Globus pallidus (tissue), 1 donor: ENCODE results near the gene SMAP2.
A peak's percentile ranks its signal among the peaks of the same experiment; 100 is the strongest.

Experiments used
- DNase-seq: peaks from one replicate; pipeline ENCODE4 v3.0.0-alpha.2; 2015; ENCODE audit warnings: low spot score

Gene SMAP2

GRCh38 chr1:40390857-40391256, 17.3 kb downstream of the SMAP2 start:
- no peak for DNase-seq

GRCh38 chr1:40391688-40392145, 18.2 kb downstream of the SMAP2 start:
- no peak for DNase-seq

- peak; percentile 88 for DNase-seq
Measured at GRCh38 chr1:40392221-40392620, 18.7 kb downstream of the SMAP2 start.

GRCh38 chr1:40393173-40393572, 19.6 kb downstream of the SMAP2 start:
- no peak for DNase-seq

DNA sequence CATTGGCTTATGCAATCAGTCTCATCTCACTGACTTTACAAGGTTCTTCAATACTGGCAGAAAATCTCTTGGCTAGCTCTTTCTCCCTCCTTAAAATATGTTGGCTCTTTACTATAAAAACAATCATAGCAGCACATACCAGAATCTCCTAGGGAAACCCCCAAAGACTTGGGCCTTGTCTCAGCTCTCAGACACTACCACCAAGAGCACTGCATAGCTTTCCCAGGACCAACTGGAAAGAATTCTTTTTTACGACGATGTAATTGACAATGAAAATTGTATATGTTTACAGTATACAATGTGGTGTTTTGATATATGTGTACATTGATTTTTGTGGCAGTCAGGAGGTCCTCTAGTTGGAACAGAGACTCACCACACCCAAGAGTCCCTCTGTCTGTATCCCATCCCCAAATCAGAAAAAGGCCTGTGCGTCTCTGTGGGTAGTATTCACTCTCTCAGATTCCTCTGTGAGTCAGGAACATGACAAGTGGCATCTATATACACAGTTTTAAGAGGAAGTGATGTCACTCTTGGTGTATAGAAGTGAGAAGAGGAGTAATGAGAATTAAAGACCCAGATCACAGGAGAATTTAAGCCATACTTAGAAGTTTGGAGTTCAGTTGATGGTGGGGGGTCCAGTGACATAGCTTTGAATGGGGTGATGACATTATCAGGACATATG, 21.1 kb downstream of the SMAP2 start:
- no peak for DNase-seq

GRCh38 chr1:40395190-40396175, 22.0 kb downstream of the SMAP2 start:
- DNase-seq: no peak

DNA sequence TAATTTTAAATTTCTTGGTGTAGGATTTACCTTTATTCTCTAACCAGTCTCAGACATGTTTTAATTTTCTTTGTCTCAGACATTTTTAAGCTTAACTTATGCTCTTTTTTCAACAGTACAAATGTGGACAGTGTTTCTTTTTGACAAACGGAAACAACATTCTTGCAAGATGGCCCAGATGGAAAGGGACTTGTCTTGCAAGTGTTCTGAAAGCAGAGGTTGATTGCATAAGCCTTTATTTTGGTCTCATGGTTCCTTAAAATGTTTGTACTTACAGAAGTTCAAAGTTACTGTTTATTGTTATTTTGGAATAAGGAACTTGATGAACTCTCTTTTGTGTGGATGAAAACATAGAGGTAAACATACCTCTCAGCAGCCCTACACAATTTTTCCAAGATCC, 22.9 kb downstream of the SMAP2 start:
- DNase-seq: no peak

- no peak for DNase-seq
Measured at GRCh38 chr1:40397258-40397657, 23.7 kb downstream of the SMAP2 start.

DNA sequence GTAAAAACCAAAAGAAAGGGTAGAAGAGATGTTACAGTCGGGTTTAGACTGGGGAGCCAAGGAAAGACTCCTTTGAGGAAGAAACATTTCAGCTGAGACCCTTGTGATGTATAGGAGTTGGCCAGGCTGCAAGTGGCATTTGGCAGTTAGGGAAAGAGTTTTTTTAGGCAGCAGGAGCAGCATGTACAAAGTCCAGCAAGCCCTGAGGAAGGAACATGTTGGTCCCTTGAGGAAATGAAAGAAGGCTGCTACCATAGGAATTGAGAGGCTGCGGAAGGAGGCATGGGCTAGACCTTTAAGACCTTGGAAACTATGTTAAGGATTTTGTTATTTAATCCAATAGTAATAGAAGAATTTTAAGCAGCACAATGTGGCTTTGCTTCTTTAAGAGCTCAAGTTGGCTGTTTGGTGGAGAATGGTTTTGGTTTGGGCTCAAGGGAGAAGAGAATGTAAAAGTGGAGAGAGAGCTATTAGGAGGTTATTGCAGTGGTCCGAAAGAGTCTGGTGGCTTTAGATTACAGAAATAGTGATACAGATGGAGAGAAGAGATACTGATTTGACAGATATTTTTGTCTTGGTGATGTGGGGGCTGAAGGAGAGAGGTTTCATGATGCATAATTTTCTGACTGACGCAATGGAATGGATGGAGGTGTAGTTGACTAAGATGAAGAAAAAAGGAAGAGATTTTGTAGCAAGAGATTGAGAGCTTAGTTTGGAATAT, 26.6 kb downstream of the SMAP2 start:
- DNase-seq: no peak

DNA sequence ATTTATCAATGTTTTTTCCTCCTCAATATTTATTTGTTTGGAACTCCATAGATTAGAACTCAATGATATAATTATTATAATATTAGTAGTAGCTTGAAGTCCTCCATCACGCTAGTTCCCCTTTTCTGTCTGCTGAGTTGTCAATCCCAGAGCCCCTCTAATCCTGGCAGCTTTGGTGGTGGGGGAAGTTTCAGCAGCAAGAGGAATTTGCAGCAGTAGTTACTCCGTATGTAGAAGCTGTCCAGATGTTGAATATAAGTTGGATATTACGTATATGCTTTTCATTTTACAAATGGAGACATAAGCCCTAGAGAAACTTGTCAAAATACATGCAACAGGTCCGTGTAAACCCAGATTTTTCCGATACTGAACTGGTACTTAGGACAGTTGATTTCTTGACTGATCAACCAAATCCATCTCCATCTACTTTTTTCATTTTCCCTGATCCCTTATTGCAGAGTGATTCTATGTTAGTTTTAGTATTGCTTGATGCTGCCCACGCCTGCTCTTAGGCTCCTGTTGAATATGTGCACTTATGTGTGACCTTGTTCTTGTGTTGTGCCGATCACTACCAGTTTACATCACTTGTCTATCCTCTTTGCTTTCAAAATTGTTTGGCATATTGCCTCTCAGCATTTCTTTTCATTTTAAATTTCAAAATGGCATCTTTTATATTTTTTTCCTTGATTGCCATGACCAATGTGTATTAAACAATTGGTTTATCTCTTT, 28.1 kb downstream of the SMAP2 start:
- DNase-seq: no peak

DNA sequence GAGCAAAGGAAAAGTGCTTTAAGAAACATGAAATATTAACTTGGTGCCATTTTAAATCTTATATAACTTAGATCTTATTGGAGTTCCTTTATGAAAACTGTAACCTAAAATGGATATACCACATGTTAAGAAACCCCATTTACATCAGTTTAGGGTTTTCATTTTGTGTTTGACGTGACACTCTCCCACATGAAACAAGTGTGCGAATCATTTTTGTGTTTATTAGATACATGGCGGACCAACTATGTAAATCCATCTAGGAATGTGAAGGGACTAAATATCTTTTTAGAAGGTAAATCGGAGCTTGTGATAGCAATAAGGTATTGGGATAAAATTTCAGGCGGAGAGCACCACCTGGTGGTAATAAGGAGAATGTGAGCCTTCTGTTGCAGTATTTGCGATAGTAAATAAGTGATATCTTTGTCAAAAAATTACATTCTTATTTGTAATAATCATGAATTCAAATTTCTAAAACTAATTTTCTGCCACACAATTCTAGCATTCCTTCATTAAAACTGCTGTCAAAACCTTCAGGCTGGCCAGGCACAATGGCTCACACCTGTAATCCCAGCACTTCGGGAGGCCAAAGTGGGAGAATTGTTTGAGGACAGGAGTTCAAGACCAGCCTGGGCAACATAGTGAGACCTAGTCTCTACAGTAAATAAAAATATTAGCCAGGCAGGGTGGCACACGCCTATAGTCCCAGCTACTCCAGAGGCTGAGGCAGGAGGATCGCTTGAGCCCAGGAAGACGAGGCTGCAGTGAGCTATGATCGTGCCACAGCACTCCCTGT, 31.3 kb downstream of the SMAP2 start:
- peak; percentile 76 for DNase-seq

DNA sequence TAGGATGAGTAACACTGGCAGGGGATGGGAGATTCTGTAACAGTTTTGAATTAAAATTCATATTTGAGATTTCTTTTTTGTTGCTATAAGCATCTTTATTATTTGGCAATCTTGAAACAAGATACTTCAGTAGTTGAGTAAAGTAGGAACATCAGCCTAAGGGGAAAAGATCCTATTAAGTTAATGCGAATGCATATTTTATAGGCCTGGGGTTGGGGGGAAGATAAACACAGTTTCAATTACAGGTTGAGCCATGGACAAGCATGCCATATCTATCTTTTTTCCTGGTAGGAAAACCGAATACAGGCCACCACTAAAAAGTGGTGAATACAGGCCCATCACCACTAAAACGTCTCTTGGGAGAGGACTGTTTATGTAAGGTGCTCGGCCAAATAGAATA, 32.3 kb downstream of the SMAP2 start:
- no peak for DNase-seq

DNA sequence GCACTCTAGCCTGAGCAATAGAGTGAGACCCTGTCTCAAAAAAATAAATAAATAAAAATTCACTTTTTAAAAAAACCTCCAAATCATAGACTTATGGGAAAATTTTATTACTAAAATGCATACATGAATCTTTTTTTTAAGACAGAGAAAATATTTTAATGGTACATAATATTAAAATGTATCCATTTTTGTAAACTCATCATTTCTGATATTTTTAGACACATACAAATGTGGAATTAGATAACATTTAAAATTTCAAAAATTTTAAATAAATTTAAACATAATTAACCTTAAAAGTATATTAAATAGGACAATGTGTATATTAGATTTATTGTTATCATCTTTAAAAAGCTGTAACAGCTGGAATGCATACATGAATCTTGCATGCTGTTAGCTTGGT, 33.9 kb downstream of the SMAP2 start:
- no peak for DNase-seq

DNA sequence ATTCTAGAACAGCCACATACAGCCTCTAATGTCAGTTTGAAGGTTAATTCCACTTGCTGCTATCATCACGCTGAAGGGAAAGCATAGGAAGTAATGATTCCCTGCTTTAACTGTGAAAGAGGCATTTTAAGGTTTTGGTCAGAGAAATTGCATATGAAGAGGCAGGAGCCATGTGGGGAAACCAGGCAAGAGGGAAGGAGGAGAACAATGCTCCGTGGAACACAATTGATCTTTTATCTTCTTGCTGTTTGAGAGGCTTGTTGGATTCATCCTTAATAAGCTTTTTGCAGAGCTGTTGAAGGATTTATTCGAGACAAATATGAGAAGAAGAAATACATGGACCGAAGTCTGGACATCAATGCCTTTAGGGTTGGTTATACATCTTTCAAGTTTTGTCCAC, 35.9 kb downstream of the SMAP2 start:
- DNase-seq: peak; percentile 74

DNA sequence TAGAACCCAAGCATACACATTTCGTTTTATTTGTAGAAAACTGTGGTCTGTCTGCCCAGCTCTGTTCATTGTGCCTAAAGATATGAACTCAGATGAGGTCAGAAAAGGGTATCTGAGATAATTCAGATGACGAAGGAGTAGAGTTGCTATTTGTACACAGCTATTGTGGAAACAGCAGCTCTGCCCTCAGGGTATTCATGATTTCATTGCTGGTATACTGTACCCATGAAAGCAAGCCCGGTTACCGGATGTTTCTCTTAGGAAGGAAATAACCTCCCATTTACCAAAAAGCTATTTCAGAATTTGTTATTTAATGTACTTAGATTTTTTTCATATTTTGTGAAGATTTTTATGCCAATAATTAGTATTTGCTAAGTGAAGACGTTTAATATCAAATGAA, 37.8 kb downstream of the SMAP2 start:
- DNase-seq: no peak

DNA sequence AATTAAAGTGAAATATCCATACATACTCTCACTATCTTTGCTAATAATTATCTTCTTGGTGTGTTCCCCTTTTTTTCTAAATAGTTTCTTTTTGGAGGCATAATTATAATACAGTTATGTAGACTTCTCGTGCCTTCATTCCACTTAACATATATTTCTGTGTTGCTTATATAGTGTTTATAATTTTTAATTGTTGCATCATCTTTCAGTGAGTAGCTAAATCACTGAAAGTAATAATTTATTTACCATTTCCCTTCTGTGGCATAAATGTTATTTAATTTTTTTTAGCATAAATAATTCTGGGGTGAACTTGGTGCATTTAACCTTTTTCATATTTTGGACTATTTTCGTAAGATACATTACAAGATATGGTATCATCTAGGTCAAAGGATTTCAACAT, 38.3 kb downstream of the SMAP2 start:
- DNase-seq: no peak

- no peak for DNase-seq
Measured at GRCh38 chr1:40413527-40414252, 40.2 kb downstream of the SMAP2 start.

GRCh38 chr1:40414331-40414730, 40.8 kb downstream of the SMAP2 start:
- DNase-seq: no peak

DNA sequence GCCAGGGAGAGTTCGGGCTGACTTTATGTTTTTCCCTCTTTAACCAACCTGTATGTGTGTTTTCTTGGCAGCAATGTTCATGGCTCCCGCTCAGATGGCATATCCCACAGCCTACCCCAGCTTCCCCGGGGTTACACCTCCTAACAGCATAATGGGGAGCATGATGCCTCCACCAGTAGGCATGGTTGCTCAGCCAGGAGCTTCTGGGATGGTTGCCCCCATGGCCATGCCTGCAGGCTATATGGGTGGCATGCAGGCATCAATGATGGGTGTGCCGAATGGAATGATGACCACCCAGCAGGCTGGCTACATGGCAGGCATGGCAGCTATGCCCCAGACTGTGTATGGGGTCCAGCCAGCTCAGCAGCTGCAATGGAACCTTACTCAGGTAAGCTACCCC, 43.2 kb downstream of the SMAP2 start:
- no peak for DNase-seq
